OCI-LY7 (cell line): ENCODE data around the gene TMEM139. TPM values are rescaled to one million over a fixed set of nuclear protein-coding genes. Genes with fewer than 3 reads are reported as not detected.

Source experiments
- BruUV-seq: library from RNA; stranded (reverse); fragments of 400-500 nt; replicated peaks from 2 replicates; lab custom pipeline; 2021; lab: Mats Ljungman, UMichigan
- CTCF ChIA-PET: fragments of 300-600 bp; sonication (Branson Sonifier 250); formaldehyde crosslinking; loops from one replicate; lab custom pipeline; 2022; ENCODE audit warnings: antibody characterized with exemption; ENCODE audit not compliant: unreplicated experiment; lab: Charles Lee
- POLR2A ChIA-PET: fragments of 300-600 bp; sonication (Branson Sonifier 250); formaldehyde crosslinking; loops from one replicate; lab custom pipeline; 2022; ENCODE audit warnings: antibody characterized with exemption; lab: Charles Lee
- DNase-seq: peaks from one replicate; pipeline ENCODE4 v3.0.0-alpha.2; 2015; ENCODE audit warnings: low spot score
- H2AFZ ChIP-seq: fragments of 200-600 bp; sonication (generic), shearing (Covaris generic); 2 replicates; pipeline ENCODE4 v1.6.1; 2014; ENCODE audit warnings: mild to moderate bottlenecking, antibody characterized with exemption, low read length, moderate library complexity
- H3K27ac ChIP-seq: fragments of 200-600 bp; sonication (generic); 2 replicates; pipeline ENCODE4 v1.5.1; 2014; ENCODE audit warnings: mixed run types, low read depth, mild to moderate bottlenecking, moderate library complexity, low read length, inconsistent platforms; ENCODE audit not compliant: poor library complexity, severe bottlenecking
- H3K36me3 ChIP-seq: fragments of 200-600 bp; sonication (generic); 2 replicates; pipeline ENCODE4 v1.6.1; 2014; ENCODE audit warnings: mild to moderate bottlenecking, antibody characterized with exemption, low read length, moderate library complexity, mixed read lengths; ENCODE audit not compliant: insufficient read depth
- H3K4me1 ChIP-seq: fragments of 200-600 bp; sonication (generic); 2 replicates; pipeline ENCODE4 v1.5.1; 2014; ENCODE audit warnings: mild to moderate bottlenecking, low read length; ENCODE audit not compliant: insufficient read depth, poor library complexity, severe bottlenecking
- H3K4me2 ChIP-seq: fragments of 200-600 bp; sonication (generic); 2 replicates; pipeline ENCODE4 v1.6.1; 2014; ENCODE audit warnings: mild to moderate bottlenecking, low read length
- H3K4me3 ChIP-seq: fragments of 200-600 bp; sonication (generic); 2 replicates; pipeline ENCODE4 v1.5.1; 2014; ENCODE audit warnings: mild to moderate bottlenecking, low read depth, low read length; ENCODE audit not compliant: poor library complexity, severe bottlenecking
- H3K79me2 ChIP-seq: fragments of 200-600 bp; sonication (generic); 2 replicates; pipeline ENCODE4 v1.6.1; 2016; ENCODE audit warnings: low read depth, mild to moderate bottlenecking, low read length, moderate library complexity, mixed read lengths; ENCODE audit not compliant: insufficient read depth
- H3K9me2 ChIP-seq: fragments of 200-600 bp; sonication (generic); 2 replicates; pipeline ENCODE4 v1.6.1; 2016; ENCODE audit warnings: mild to moderate bottlenecking, low read length, mixed read lengths; ENCODE audit not compliant: insufficient read depth
- H3K9me3 ChIP-seq: fragments of 200-600 bp; sonication (generic); 2 replicates; pipeline ENCODE4 v1.6.1; 2014; ENCODE audit warnings: mild to moderate bottlenecking, mixed run types, low read length, mixed read lengths
- H4K20me1 ChIP-seq: fragments of 200-600 bp; sonication (generic); 2 replicates; pipeline ENCODE4 v1.6.1; 2014; ENCODE audit warnings: mild to moderate bottlenecking, antibody characterized with exemption, low read length, moderate library complexity, mixed read lengths; ENCODE audit not compliant: insufficient read depth
- intact Hi-C: fragments of 100-400 bp; cut with micrococcal nuclease; formaldehyde crosslinking; loops from one replicate; pipeline ENCODE4 v1.10.0; 2022; ENCODE audit not compliant: unreplicated experiment
- small RNA-seq: library from RNA; depleted of rRNA; stranded (forward); fragments of <200 nt; gene quantifications from one replicate; pipeline ENCODE3, GENCODE V24; 2014
- total RNA-seq, 2 experiments: library from RNA; depleted of rRNA in 1 of 2; stranded (reverse); fragments of >200 nt in 1 of 2; shearing (Covaris generic) in 1 of 2; gene quantifications; 2 replicates each; pipeline ENCODE4 v1.2.3, GENCODE V29; 2014 to 2022
- TF ChIP-seq, protein P1 (sequence below): fragments of 200-600 bp; sonication (generic); conservative IDR thresholded peaks from 2 replicates; pipeline ENCODE4 v1.5.1; 2014; ENCODE audit warnings: mild to moderate bottlenecking, antibody characterized with exemption, low read length, moderate library complexity, mixed read lengths

The TMEM139 gene
- total RNA-seq, 2 experiments from 2014 or later, result 0.46 TPM; not detected in 1

DNA sequence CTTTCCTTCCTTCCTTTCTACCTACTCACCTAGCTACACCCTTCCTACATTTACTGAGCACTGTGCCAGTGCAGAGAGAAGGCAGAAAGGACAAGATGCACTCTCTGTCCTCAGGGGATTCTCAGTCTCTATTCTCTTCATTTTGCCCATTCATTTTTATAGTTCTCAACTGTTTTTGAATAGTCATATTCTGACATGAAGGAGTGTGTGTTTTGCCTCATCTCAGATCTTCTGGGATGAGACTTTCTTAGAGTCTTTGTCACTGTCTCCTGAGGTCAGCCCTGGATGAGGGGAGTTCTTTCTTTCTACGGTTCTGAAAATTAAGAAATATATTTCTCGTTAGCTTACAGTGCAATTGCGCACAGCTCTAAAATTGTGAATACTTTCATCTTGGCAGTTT lies 52.5 kb downstream of the TMEM139 start:
- Histone ChIP-seq H3K9me2 (no peaks in the 10 kb centered on the region), H3K79me2 (no peaks in the 10 kb centered on the region), H3K36me3 (no peaks in the 10 kb centered on the region), H3K4me2 (no peak overlapping the region), H2AFZ (no peak overlapping the region), H3K4me1 (no peaks in the 10 kb centered on the region), H4K20me1 (no peaks in the 10 kb centered on the region), H3K4me3 (no peak overlapping the region), H3K27ac (no peak overlapping the region), H3K9me3 (no peaks in the 10 kb centered on the region)
- TF ChIP-seq, protein P1, sequence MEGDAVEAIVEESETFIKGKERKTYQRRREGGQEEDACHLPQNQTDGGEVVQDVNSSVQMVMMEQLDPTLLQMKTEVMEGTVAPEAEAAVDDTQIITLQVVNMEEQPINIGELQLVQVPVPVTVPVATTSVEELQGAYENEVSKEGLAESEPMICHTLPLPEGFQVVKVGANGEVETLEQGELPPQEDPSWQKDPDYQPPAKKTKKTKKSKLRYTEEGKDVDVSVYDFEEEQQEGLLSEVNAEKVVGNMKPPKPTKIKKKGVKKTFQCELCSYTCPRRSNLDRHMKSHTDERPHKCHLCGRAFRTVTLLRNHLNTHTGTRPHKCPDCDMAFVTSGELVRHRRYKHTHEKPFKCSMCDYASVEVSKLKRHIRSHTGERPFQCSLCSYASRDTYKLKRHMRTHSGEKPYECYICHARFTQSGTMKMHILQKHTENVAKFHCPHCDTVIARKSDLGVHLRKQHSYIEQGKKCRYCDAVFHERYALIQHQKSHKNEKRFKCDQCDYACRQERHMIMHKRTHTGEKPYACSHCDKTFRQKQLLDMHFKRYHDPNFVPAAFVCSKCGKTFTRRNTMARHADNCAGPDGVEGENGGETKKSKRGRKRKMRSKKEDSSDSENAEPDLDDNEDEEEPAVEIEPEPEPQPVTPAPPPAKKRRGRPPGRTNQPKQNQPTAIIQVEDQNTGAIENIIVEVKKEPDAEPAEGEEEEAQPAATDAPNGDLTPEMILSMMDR, result no peak
- ChIA-PET POLR2A (interaction anchor here (0.6 to 1.8 kb wide), 6 partner anchors 9 to 1038 kb away, joined by 3 to 7 read pairs (median 4); no protein-coding TSS in a partner anchor), CTCF (interaction anchor here (1.1 kb wide), 1 partner anchor 27 kb away, joined by 4 read pairs; no protein-coding TSS in a partner anchor)
- intact Hi-C loops, result no loop called here
- no TSS peak for BruUV-seq
- DNase-seq, result no peak

Small RNA genes within 50 kb of the gene (small RNA-seq; reads per million reads assigned to genes)
- gene RN7SL481P (not detected), gene RN7SL535P (not detected)

Other genes with a start within 250 kb of the TMEM139 start
- not detected in 2 replicates for gene OR6V1, start 232.6 kb upstream of the TMEM139 start, total RNA-seq (2014; rRNA removed; shearing (Covaris generic))
- not detected in 2 replicates for gene OR6V1, start 232.6 kb upstream of the TMEM139 start, total RNA-seq (2022)
- gene PIP, start 152.9 kb upstream of the TMEM139 start, total RNA-seq (2014; rRNA removed; shearing (Covaris generic)), result not detected in 2 replicates
- not detected in 2 replicates for gene PIP, start 152.9 kb upstream of the TMEM139 start, total RNA-seq (2022)
- gene TAS2R39, start 101.5 kb upstream of the TMEM139 start, total RNA-seq (2014; rRNA removed; shearing (Covaris generic)), result not detected in 2 replicates
- not detected in 2 replicates for gene TAS2R39, start 101.5 kb upstream of the TMEM139 start, total RNA-seq (2022)
- not detected in 2 replicates for gene TAS2R40, start 62.9 kb upstream of the TMEM139 start, total RNA-seq (2014; rRNA removed; shearing (Covaris generic))
- gene TAS2R40, start 62.9 kb upstream of the TMEM139 start, total RNA-seq (2022), result not detected in 2 replicates
- gene GSTK1, start 21.5 kb upstream of the TMEM139 start, total RNA-seq (2014; rRNA removed; shearing (Covaris generic)), result 37.8 and 39.4 TPM in 2 replicates
- gene GSTK1, start 21.5 kb upstream of the TMEM139 start, total RNA-seq (2022), result 41.6 and 44.5 TPM in 2 replicates
- 27.2 and 33.9 TPM in 2 replicates for gene CASP2, start 3.4 kb downstream of the TMEM139 start, total RNA-seq (2014; rRNA removed; shearing (Covaris generic))
- 60.5 and 61.6 TPM in 2 replicates for gene CASP2, start 3.4 kb downstream of the TMEM139 start, total RNA-seq (2022)
- not detected in 2 replicates for gene CLCN1, start 31.2 kb downstream of the TMEM139 start, total RNA-seq (2014; rRNA removed; shearing (Covaris generic))
- not detected in 2 replicates for gene CLCN1, start 31.2 kb downstream of the TMEM139 start, total RNA-seq (2022)
- not detected in 2 replicates for gene FAM131B, start 77.8 kb downstream of the TMEM139 start, total RNA-seq (2014; rRNA removed; shearing (Covaris generic))
- not detected in 2 replicates for gene FAM131B, start 77.8 kb downstream of the TMEM139 start, total RNA-seq (2022)
- gene ZYX, start 96.4 kb downstream of the TMEM139 start, total RNA-seq (2014; rRNA removed; shearing (Covaris generic)), result 0.31 and 0.44 TPM in 2 replicates
- gene ZYX, start 96.4 kb downstream of the TMEM139 start, total RNA-seq (2022), result 2.8 and 4.2 TPM in 2 replicates
- not detected in 2 replicates for gene EPHA1, start 123.9 kb downstream of the TMEM139 start, total RNA-seq (2014; rRNA removed; shearing (Covaris generic))
- not detected in 2 replicates for gene EPHA1, start 123.9 kb downstream of the TMEM139 start, total RNA-seq (2022)
- gene TAS2R60, start 158.5 kb downstream of the TMEM139 start, total RNA-seq (2014; rRNA removed; shearing (Covaris generic)), result not detected in 2 replicates
- gene TAS2R60, start 158.5 kb downstream of the TMEM139 start, total RNA-seq (2022), result not detected in 2 replicates
- not detected in 2 replicates for gene TAS2R41, start 192.9 kb downstream of the TMEM139 start, total RNA-seq (2014; rRNA removed; shearing (Covaris generic))
- not detected in 2 replicates for gene TAS2R41, start 192.9 kb downstream of the TMEM139 start, total RNA-seq (2022)